Hepatocyte (in vitro differentiated cells): ENCODE data around the gene CBLB. TPM values are rescaled to one million over a fixed set of nuclear protein-coding genes. Genes with fewer than 3 reads are reported as not detected.

Source experiments
- DNase-seq: peaks from one replicate; pipeline ENCODE4 v3.0.0-alpha.2; 2016; ENCODE audit warnings: low spot score
- H2AFZ ChIP-seq: fragments of 200-600 bp; sonication (generic); 2 replicates; pipeline ENCODE4 v1.6.0; 2016; ENCODE audit warnings: antibody characterized with exemption, mild to moderate bottlenecking
- H3K27ac ChIP-seq: fragments of 200-600 bp; sonication (generic); 2 replicates; pipeline ENCODE4 v1.5.1; 2016; ENCODE audit warnings: mild to moderate bottlenecking
- H3K27me3 ChIP-seq: fragments of 200-600 bp; sonication (generic); 2 replicates; pipeline ENCODE4 v1.6.1; 2016
- H3K36me3 ChIP-seq: fragments of 200-600 bp; sonication (generic); replicated peaks from 2 replicates; pipeline ENCODE4 v1.5.1; 2016; ENCODE audit warnings: low read depth; ENCODE audit not compliant: insufficient read depth
- H3K4me1 ChIP-seq: fragments of 200-600 bp; sonication (generic); 2 replicates; pipeline ENCODE4 v1.5.1; 2016; ENCODE audit warnings: mild to moderate bottlenecking, moderate library complexity; ENCODE audit not compliant: insufficient read depth
- H3K4me2 ChIP-seq: fragments of 200-600 bp; sonication (generic); 2 replicates; pipeline ENCODE4 v1.6.0; 2016
- H3K4me3 ChIP-seq: fragments of 200-600 bp; sonication (generic); 2 replicates; pipeline ENCODE4 v1.5.1; 2016; ENCODE audit warnings: mild to moderate bottlenecking
- H3K79me2 ChIP-seq: fragments of 200-600 bp; sonication (generic); 2 replicates; pipeline ENCODE4 v1.6.0; 2017; ENCODE audit warnings: mild to moderate bottlenecking
- H3K9me2 ChIP-seq: fragments of 200-600 bp; sonication (generic); replicated peaks from 2 replicates; pipeline ENCODE4 v1.6.0; 2017; ENCODE audit warnings: mild to moderate bottlenecking; ENCODE audit not compliant: insufficient read depth
- H3K9me3 ChIP-seq: fragments of 200-600 bp; sonication (generic); 2 replicates; pipeline ENCODE4 v1.5.1; 2016; ENCODE audit warnings: low read depth, mild to moderate bottlenecking
- H4K20me1 ChIP-seq: fragments of 200-600 bp; sonication (generic); 2 replicates; pipeline ENCODE4 v1.6.0; 2016; ENCODE audit warnings: mild to moderate bottlenecking; ENCODE audit not compliant: insufficient read depth, poor library complexity, severe bottlenecking
- CTCF ChIP-seq: fragments of 200-600 bp; sonication (generic); IDR thresholded peaks from 2 replicates; pipeline ENCODE4 v1.5.1; 2016; ENCODE audit warnings: antibody characterized with exemption, mild to moderate bottlenecking; ENCODE audit not compliant: poor library complexity
- EZH2 ChIP-seq: fragments of 200-600 bp; sonication (generic); IDR thresholded peaks from 2 replicates; pipeline ENCODE4 v1.6.1; 2016; ENCODE audit warnings: antibody characterized with exemption, mild to moderate bottlenecking, borderline replicate concordance
- EZH2phosphoT487 ChIP-seq: fragments of 200-600 bp; sonication (generic); IDR thresholded peaks from one replicate; pipeline ENCODE4 v1.6.1; 2018; ENCODE audit warnings: antibody characterized with exemption, mild to moderate bottlenecking, low read depth, moderate library complexity; ENCODE audit not compliant: unreplicated experiment, severe bottlenecking
- WGBS: methylation state at CpG from one replicate; pipeline ENCODE4 v1.1.6; 2016; ENCODE audit warnings: low lambda C conversion rate; ENCODE audit errors: missing lambda C conversion rate; 5-methylcytosine and 5-hydroxymethylcytosine counted together
- polyA plus RNA-seq: library from polyadenylated mRNA; unstranded; fragments of >200 nt; fragmentation: Nextera tagmentation; extraction: Ambion mirVana; gene quantifications from 2 replicates; pipeline ENCODE4 v1.2.1, GENCODE V29; 2016
- total RNA-seq: library from RNA; depleted of rRNA; stranded (reverse); fragments of >200 nt; gene quantifications from 2 replicates; pipeline ENCODE4 v1.2.3, GENCODE V29; 2014

Gene CBLB
- total and polyA plus RNA-seq, 2 experiments from 2014 or later: 22.6 to 56.0 TPM

GRCh38 chr3:105622169-105622568 lies 246.6 kb downstream of the CBLB start:
- Histone ChIP-seq H3K9me2 (no peaks in the 10 kb centered on the region), H3K36me3 (no peaks in the 10 kb centered on the region), H2AFZ (no peak overlapping the region), H3K27me3 (no peaks in the 10 kb centered on the region), H3K4me1 (no peaks in the 10 kb centered on the region), H3K4me3 (no peak overlapping the region), H4K20me1 (no peaks in the 10 kb centered on the region), H3K9me3 (no peaks in the 10 kb centered on the region), H3K27ac (no peak overlapping the region), H3K79me2 (no peaks in the 10 kb centered on the region), H3K4me2 (no peak overlapping the region)
- no peak for DNase-seq
- TF ChIP-seq EZH2 (no peak), EZH2phosphoT487 (no peak), CTCF (no peak)

- no peaks in the 10 kb centered on the region for H3K36me3 ChIP-seq
- H3K4me2 ChIP-seq: no peak overlapping the region
- no peak for DNase-seq
- H4K20me1 ChIP-seq: no peaks in the 10 kb centered on the region
- H3K79me2 ChIP-seq: no peaks in the 10 kb centered on the region
- WGBS: 87% methylated on average over 2 of the region's 2 CpGs
- H3K9me3 ChIP-seq: no peaks in the 10 kb centered on the region
- no peaks in the 10 kb centered on the region for H3K9me2 ChIP-seq
- no peak overlapping the region for H3K27ac ChIP-seq
- H2AFZ ChIP-seq: no peak overlapping the region
- no peak overlapping the region for H3K4me3 ChIP-seq
- TF ChIP-seq EZH2phosphoT487 (no peak), EZH2 (no peak), CTCF (no peak)
- no peaks in the 10 kb centered on the region for H3K4me1 ChIP-seq
- no peaks in the 10 kb centered on the region for H3K27me3 ChIP-seq
Observed at GRCh38 chr3:105620236-105620635, 248.6 kb downstream of the CBLB start.

GRCh38 chr3:105619651-105620050 lies 249.2 kb downstream of the CBLB start:
- no peaks in the 10 kb centered on the region for H3K9me3 ChIP-seq
- WGBS: 97% methylated on average over 2 of the region's 2 CpGs
- H3K79me2 ChIP-seq: no peaks in the 10 kb centered on the region
- H2AFZ ChIP-seq: no peak overlapping the region
- H3K9me2 ChIP-seq: no peaks in the 10 kb centered on the region
- no peak overlapping the region for H3K4me2 ChIP-seq
- TF ChIP-seq EZH2phosphoT487: no peak
- no peak for TF ChIP-seq CTCF
- no peak for TF ChIP-seq EZH2
- H4K20me1 ChIP-seq: no peaks in the 10 kb centered on the region
- no peaks in the 10 kb centered on the region for H3K27me3 ChIP-seq
- H3K4me1 ChIP-seq: no peaks in the 10 kb centered on the region
- H3K27ac ChIP-seq: no peak overlapping the region
- H3K36me3 ChIP-seq: no peaks in the 10 kb centered on the region
- H3K4me3 ChIP-seq: no peak overlapping the region
- DNase-seq: no peak

- H3K36me3 ChIP-seq: no peaks in the 10 kb centered on the region
- DNase-seq: no peak
- H4K20me1 ChIP-seq: no peaks in the 10 kb centered on the region
- no peaks in the 10 kb centered on the region for H3K9me3 ChIP-seq
- H3K79me2 ChIP-seq: no peaks in the 10 kb centered on the region
- no peak overlapping the region for H2AFZ ChIP-seq
- no peaks in the 10 kb centered on the region for H3K27me3 ChIP-seq
- H3K4me3 ChIP-seq: no peak overlapping the region
- no peak overlapping the region for H3K27ac ChIP-seq
- H3K4me2 ChIP-seq: no peak overlapping the region
- TF ChIP-seq CTCF (no peak), EZH2 (no peak), EZH2phosphoT487 (no peak)
- no peaks in the 10 kb centered on the region for H3K9me2 ChIP-seq
- H3K4me1 ChIP-seq: no peaks in the 10 kb centered on the region
- 84% methylated on average over 5 of the region's 5 CpGs for WGBS
Observed at GRCh38 chr3:105618556-105618955, 250.3 kb downstream of the CBLB start.
